Ectodermal cell (in vitro differentiated cells): ENCODE results near the gene FMNL2.

Source experiments
- H3K27ac ChIP-seq: 2 replicates; pipeline ENCODE4 v1.7.0; 2013; ENCODE audit warnings: mild to moderate bottlenecking, low read depth, low read length; ENCODE audit not compliant: insufficient read depth, poor library complexity, severe bottlenecking
- H3K27me3 ChIP-seq: 2 replicates; pipeline ENCODE4 v1.7.0; 2013; ENCODE audit warnings: mild to moderate bottlenecking, low read length; ENCODE audit not compliant: insufficient read depth, control insufficient read depth, poor library complexity, severe bottlenecking
- H3K36me3 ChIP-seq: one replicate; pipeline ENCODE4 v1.7.0; 2013; ENCODE audit warnings: low read length; ENCODE audit not compliant: control insufficient read depth, insufficient read depth
- H3K4me1 ChIP-seq: one replicate; pipeline ENCODE4 v1.7.0; 2013; ENCODE audit warnings: low read length; ENCODE audit not compliant: control insufficient read depth, insufficient read depth
- H3K4me3 ChIP-seq: 2 replicates; pipeline ENCODE4 v1.7.0; 2013; ENCODE audit warnings: low read depth, low read length, control low read depth; ENCODE audit not compliant: insufficient read depth
- H3K9me3 ChIP-seq: 2 replicates; pipeline ENCODE4 v1.7.0; 2013; ENCODE audit warnings: mild to moderate bottlenecking, low read length, moderate library complexity; ENCODE audit not compliant: control insufficient read depth
- WGBS, 2 experiments: methylation state at CpG; one replicate each; pipeline ENCODE4 v1.1.7; 2013; ENCODE audit warnings: missing lambda C conversion rate in 2 of 2; 5-methylcytosine and 5-hydroxymethylcytosine counted together

The FMNL2 gene

GRCh38 chr2:152618193-152618564 lies 283.2 kb downstream of the FMNL2 start:
- Histone ChIP-seq H3K36me3 (peaks cover 21% of the 10 kb centered on the region), H3K9me3 (no peaks in the 10 kb centered on the region), H3K27ac (no peak overlapping the region), H3K4me1 (no peaks in the 10 kb centered on the region), H3K27me3 (no peaks in the 10 kb centered on the region), H3K4me3 (no peak overlapping the region)
- 92 to 93% methylated on average over 4 to 5 of the region's 5 CpGs for WGBS, 2 experiments

GRCh38 chr2:152620208-152620607 lies 285.2 kb downstream of the FMNL2 start:
- H3K9me3 ChIP-seq, result no peaks in the 10 kb centered on the region
- H3K4me1 ChIP-seq, result no peaks in the 10 kb centered on the region
- WGBS, 2 experiments, result 96% methylated on average over 7 of the region's 7 CpGs
- H3K4me3 ChIP-seq, result no peak overlapping the region
- no peak overlapping the region for H3K27ac ChIP-seq
- H3K36me3 ChIP-seq, result peaks cover 21% of the 10 kb centered on the region
- no peaks in the 10 kb centered on the region for H3K27me3 ChIP-seq

- Histone ChIP-seq H3K27ac (no peak overlapping the region), H3K4me1 (no peaks in the 10 kb centered on the region), H3K27me3 (no peaks in the 10 kb centered on the region), H3K9me3 (no peaks in the 10 kb centered on the region), H3K4me3 (no peak overlapping the region), H3K36me3 (peaks cover 21% of the 10 kb centered on the region)
- WGBS, 2 experiments, result 95 to 96% methylated on average over 9 of the region's 9 CpGs
Observed at GRCh38 chr2:152620985-152621384, 286.0 kb downstream of the FMNL2 start.

- Histone ChIP-seq H3K4me1 (no peaks in the 10 kb centered on the region), H3K27me3 (no peaks in the 10 kb centered on the region), H3K4me3 (no peak overlapping the region), H3K36me3 (peaks cover 21% of the 10 kb centered on the region), H3K9me3 (no peaks in the 10 kb centered on the region), H3K27ac (no peak overlapping the region)
- WGBS, 2 experiments, result 98% methylated on average over 2 to 3 of the region's 3 CpGs
Observed at GRCh38 chr2:152622219-152622618, 287.2 kb downstream of the FMNL2 start.

GRCh38 chr2:152623076-152623740 lies 288.2 kb downstream of the FMNL2 start:
- Histone ChIP-seq H3K27ac (peak overlapping the region; percentile 29), H3K27me3 (no peaks in the 10 kb centered on the region), H3K36me3 (peaks cover 24% of the 10 kb centered on the region), H3K4me3 (no peak overlapping the region), H3K4me1 (no peaks in the 10 kb centered on the region), H3K9me3 (no peaks in the 10 kb centered on the region)
- 75 to 77% methylated on average over 12 to 13 of the region's 13 CpGs for WGBS, 2 experiments

- Histone ChIP-seq H3K36me3 (peaks cover 25% of the 10 kb centered on the region), H3K27ac (no peak overlapping the region), H3K27me3 (no peaks in the 10 kb centered on the region), H3K4me1 (no peaks in the 10 kb centered on the region), H3K9me3 (no peaks in the 10 kb centered on the region), H3K4me3 (no peak overlapping the region)
- WGBS, 2 experiments, result no CpG with 5 or more reads among the region's 2 CpGs
Observed at GRCh38 chr2:152623775-152624174, 288.8 kb downstream of the FMNL2 start.

- WGBS, 2 experiments, result 97% methylated on average over 3 of the region's 3 CpGs
- no peaks in the 10 kb centered on the region for H3K4me1 ChIP-seq
- peaks cover 20% of the 10 kb centered on the region for H3K36me3 ChIP-seq
- no peaks in the 10 kb centered on the region for H3K9me3 ChIP-seq
- no peak overlapping the region for H3K27ac ChIP-seq
- no peaks in the 10 kb centered on the region for H3K27me3 ChIP-seq
- no peak overlapping the region for H3K4me3 ChIP-seq
Observed at GRCh38 chr2:152624805-152625204, 289.8 kb downstream of the FMNL2 start.

- Histone ChIP-seq H3K36me3 (peaks cover 9% of the 10 kb centered on the region), H3K4me1 (no peaks in the 10 kb centered on the region), H3K27me3 (no peaks in the 10 kb centered on the region), H3K4me3 (no peak overlapping the region), H3K27ac (no peak overlapping the region), H3K9me3 (no peaks in the 10 kb centered on the region)
- 95 to 98% methylated on average over 4 of the region's 4 CpGs for WGBS, 2 experiments
Observed at GRCh38 chr2:152626911-152627339, 292.0 kb downstream of the FMNL2 start.

GRCh38 chr2:152627351-152627957 lies 292.5 kb downstream of the FMNL2 start:
- no peaks in the 10 kb centered on the region for H3K9me3 ChIP-seq
- no peaks in the 10 kb centered on the region for H3K4me1 ChIP-seq
- H3K27me3 ChIP-seq, result no peaks in the 10 kb centered on the region
- H3K4me3 ChIP-seq, result no peak overlapping the region
- H3K27ac ChIP-seq, result no peak overlapping the region
- WGBS, 2 experiments, result 75 to 89% methylated on average over 1 of the region's 1 CpG
- peaks cover 9% of the 10 kb centered on the region for H3K36me3 ChIP-seq

- Histone ChIP-seq H3K4me1 (no peaks in the 10 kb centered on the region), H3K27me3 (no peaks in the 10 kb centered on the region), H3K4me3 (no peak overlapping the region), H3K27ac (no peak overlapping the region), H3K9me3 (no peaks in the 10 kb centered on the region), H3K36me3 (peaks cover 9% of the 10 kb centered on the region)
- 100% methylated on average over 1 of the region's 1 CpG; no CpG with 5 or more reads in 1 of the 2 experiments for WGBS, 2 experiments
Observed at GRCh38 chr2:152629202-152629601, 294.2 kb downstream of the FMNL2 start.
